Skin of body (tissue), 2 donors: ENCODE results near the gene CDC42SE2. TPM values are rescaled to one million over a fixed set of nuclear protein-coding genes. Genes with fewer than 3 reads are reported as not detected.
"Not testable (repeated sequence)": the region's sequence is repeated elsewhere in the genome, so short reads cannot be mapped to it uniquely, and the experiment has no call there.

ENCODE experiments used
- DNase-seq: peaks from one replicate; lab custom pipeline; 2025; lab: John Stamatoyannopoulos, UW
- total RNA-seq: library from RNA; depleted of rRNA; stranded (reverse); fragments of >200 nt; gene quantifications from one replicate; pipeline ENCODE4 v1.2.3, GENCODE V29; 2014

CDC42SE2 gene
- total RNA-seq, 1 donor from 2014 or later, result 29.9 TPM

DNA sequence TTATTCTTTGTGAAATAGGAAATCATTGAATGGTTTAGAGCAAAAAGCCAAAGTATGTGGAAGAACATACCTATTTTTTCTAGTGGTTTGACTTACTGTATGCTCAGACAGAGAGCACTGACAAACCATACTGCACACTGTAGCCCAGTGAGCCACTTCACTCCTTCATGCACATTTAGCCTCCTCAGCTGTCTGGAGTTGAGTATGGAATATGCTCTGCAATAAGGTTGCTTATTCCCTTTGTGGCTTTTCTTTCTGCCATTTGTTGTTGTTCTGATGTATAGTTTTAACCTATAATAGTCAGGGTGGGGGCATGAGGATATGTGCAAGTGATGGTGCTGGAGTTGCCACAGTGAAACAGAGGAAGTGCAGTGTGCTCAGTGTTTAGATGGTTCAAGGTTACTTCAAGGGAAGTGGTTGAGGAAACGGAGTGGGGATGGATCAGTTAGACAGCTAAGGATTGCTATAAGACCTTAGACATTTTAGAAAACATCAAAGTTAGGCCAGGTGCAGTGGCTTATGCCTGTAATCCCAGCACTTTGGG lies 100.7 kb downstream of the CDC42SE2 start:
- no peak for DNase-seq

DNA sequence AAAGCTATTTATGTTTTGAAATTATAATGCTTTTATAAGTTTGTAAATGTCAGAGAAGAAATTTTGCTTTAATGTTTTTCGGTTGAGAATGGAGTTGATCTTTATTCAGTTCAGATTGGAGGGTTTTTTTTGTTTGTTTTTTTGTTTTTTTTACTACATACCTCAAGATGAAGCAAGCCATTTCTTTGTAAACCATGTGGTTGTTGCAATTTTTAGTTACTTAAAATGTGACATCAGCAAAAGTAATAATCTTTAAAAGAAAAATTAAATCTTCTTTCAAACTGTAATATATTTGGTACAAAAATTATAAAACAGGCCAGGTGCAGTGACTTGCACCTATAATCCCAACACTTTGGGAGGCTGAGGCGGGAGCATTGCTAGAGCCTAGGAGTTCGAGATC lies 102.6 kb downstream of the CDC42SE2 start:
- DNase-seq, result no peak

DNA sequence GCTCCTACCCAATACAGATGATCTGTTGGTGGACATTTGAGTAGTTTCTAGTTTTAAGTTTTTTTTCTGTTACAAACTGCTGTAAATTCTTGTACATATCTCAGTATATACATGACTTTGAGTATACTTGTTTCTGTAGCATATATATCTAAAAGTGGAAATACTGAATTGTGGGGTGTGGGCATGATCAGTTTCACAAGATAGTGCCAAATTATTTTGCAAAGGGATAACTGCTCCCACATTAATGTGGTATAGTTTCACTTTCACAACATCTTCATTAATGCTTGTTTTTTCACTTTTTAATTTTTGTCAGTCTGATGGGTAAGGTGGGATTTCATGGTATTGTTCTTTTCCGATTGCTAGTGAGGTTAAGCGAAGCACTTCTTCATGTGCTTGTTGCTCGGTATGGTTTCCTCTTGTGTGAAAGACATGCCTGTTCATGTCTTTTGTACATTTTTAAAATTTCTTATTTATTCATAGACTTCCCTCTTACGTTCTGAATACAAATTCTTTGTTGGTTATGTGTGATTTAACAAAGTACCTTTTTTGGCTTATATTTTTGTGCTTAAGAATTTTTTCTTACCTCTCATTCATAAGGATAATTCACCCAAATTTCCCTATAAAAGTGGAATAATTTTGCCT lies 103.5 kb downstream of the CDC42SE2 start:
- DNase-seq, result no peak

DNA sequence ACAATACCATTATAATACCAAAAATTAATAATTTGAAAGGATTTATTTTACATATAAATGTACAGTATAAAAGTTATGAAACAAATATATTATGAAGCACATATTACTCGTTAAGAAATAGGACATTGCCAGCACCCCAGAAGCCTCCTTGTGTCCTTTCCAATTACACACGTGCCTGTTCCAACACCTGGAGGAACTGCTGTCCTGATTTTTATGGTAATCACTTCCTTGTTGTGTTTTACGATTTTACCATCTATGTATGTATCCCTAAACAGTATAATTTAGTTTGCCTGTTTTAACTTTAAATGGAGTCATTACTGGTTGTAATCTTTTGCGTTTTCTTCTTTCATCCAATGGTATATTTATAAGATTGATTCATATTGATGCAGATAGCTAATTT lies 105.0 kb downstream of the CDC42SE2 start:
- DNase-seq, result no peak

DNA sequence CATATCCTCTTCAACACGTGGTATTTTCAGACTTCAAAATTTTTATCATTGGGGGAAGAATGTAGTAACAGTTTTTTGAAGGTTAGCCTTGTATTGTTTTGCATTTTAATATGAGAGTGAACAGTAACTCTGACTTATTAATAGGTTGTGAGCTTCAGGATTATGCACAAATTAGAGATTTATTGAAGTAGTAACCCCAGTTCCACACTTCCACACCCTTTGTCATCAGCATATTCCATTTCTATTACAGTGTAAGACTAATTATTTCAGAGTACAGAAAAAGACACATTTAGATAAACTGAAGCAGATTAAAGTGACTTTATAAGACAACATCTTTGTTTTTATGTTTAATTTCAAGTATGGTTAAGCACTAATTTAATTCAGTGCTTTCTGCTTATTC lies 105.7 kb downstream of the CDC42SE2 start:
- no peak for DNase-seq

DNA sequence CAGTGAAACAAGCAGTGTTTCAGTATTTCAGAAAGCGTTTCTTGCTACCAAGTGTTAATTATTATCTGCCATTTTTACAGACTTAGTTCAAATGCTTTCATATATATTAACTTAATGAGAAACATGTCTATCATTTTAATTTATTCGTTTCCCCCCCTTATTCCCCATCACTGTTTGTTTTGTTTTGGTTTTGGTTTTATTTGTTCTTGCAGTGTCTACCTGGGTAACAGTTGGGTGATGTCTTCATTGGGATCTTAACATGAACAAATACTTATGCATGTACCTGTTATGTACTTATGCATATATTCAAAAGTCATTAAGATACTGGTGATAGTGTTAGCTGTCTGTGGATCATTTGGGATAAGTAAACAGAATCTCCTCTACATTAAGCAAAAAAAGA lies 108.0 kb downstream of the CDC42SE2 start:
- no peak for DNase-seq

DNA sequence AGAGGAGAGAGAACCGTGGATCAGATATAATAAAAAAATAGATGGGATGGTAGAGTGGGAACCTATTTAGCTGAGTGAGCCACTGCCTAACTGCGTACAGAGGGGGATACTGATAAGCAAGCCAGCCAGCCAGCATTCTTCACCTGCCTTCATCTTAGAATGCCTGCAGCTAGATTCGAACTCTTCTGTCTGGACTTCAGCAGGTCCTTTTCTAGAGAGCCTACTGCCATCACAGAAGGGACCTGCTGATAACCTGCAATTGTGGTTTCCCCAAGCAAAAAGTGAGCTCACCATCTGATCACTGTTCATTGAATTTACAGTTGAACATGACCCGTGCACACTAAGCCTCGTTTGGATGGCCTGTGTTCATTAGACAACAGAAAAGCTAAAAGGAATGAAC lies 109.4 kb downstream of the CDC42SE2 start:
- DNase-seq, result no peak

DNA sequence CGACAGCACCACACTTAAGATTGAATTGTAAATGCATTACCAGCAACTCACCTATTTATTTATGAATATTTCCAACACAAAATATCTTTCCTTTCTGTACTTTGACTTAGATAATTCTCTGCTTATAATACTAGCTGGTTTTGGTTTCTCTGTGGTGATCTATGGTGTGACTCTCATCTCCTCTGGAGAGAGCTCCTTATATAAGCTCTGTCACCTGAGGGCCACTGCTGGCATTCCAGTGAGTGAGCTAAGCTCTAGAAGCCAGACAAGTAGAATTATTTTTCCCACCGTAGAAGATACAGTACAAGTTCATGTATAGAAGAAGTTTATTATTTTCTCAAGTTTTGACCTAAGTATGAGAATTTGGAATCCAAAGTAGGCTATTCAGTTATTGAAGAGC lies 111.5 kb downstream of the CDC42SE2 start:
- no peak for DNase-seq

DNA sequence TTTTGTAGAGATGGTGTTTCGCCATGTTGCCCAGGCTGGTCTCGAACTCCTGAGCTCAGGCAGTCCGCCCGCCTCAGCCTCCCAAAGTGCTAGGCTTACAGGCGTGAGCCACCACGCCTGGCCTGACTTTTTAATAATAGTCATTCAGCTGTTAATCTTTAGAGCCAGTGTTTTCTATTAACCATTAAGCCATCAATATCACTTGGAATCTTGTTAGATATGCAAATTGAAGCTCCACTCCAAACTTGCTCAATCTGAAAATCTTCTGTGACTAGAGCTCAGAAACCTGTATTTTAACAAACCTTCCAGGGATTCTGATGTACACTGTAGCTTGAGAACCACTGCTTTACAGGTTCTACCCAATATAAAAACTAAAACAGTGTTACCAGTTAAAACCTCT lies 113.5 kb downstream of the CDC42SE2 start:
- no peak for DNase-seq

DNA sequence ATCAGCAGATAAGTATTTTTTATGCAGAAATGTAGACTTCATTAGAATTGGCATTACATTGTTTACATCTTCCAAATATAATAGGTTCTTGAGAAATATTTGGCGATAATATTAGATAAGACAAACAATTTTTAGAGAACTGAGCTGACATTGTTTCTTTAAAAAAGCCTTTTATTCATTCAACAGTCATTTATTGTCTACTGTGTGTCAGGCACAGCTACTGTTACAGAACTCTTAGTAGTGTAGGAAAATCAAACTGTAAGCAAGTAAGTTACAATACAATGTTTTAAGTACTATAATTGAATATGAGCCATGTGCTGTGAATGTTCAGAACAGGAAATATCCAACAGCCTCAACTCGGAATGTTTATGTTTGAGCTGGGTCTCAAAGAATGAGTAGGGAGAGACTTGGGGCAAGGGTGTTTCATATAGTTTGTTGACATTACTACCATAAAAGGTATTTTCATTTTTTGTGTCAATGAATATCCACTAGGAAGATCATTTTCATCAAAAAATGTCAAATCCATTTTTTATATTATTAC lies 114.0 kb downstream of the CDC42SE2 start:
- no peak for DNase-seq

DNA sequence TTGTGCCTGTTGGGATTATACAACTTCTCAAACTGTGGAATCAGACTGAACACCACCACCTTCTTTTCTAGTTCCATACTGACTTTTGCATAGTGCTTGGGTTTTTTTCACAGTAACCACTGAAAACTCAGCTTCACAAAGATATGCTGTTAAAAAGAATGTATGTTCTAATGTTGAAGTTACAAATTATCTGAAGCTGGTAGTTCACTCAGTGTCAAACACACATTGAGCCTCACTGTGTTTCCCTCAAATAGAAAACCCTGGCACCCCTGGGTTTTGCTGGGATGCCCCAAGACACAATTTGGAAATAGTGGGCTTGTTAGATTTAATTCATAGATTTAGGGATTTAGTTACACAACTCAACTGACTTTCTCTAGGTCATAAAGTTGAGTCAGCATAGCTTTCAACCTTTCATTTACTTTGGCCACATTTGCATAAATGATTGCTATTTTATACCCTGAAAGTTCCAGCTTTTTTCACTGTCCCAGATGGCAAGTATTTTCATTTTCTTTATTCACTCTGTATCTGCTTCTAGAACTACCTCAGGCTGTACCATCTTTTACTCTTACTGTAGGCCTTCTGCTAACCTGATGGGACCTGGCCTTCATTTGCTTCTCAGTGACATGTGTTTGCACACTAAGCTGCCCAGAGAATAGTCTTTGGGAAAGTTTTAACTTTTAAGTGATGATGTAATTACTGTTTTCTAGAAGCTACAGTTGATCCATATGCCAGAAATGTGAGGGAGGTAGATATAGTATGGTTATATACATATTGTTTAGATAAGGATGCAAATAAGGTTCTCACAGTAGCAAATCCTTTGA lies 115.1 kb downstream of the CDC42SE2 start:
- no peak for DNase-seq

DNA sequence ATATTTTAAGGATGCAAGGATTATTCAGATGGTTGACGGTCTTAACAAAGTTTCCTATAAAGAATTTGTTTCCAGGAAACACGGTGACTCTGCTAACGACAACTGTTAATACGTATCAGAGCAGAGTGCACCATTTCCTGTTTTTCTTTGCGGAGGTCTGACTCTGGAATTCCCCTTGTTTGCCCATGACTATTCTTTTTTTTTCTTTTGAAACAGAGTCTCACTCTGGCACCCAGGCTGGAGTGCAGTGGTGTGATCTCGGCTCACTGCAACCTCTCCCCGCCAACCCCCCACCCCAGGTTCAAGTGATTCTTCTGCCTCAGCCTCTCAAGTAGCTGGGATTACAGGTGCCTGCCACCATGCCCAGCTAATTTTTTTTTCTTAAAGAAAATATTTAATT lies 115.9 kb downstream of the CDC42SE2 start:
- no peak for DNase-seq

DNA sequence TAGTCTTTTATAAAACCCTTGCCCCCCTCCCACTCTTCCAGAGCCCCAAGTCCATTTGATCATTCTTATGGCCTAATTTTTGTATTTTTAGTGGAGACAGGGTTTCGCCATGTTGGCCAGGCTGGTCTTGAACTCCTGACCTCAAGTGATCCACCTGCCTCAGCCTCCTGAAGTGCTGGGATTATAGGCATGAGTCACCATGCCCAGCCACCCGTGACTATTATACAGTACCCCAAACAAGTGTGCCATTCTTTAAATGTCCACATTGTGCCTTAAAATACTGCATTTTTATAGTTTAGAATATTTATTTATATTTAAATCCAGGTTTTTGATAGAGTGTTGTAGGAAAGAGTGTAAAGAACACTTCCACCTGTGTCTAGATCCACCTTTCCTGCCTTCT lies 116.4 kb downstream of the CDC42SE2 start:
- DNase-seq, result not testable (repeated sequence)

DNA sequence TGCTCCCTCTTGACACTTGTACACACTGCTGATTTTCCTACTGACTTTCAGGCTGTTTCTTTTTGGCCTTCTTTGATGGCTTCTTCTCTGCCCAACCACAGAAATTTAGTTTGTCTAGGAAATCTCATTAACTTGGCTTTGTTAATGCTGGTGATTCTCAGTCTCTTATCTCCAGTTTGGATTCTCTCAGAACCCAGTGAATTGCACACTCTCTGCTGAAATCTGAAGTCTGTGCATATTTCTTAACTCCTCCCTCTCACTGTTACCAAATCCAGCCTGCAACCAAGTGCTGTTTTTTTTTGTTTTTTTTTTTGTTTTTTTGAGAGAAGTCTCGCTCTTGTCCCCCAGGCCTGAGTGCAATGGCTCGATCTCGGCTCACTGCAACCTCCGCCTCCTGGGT lies 117.2 kb downstream of the CDC42SE2 start:
- no peak for DNase-seq

DNA sequence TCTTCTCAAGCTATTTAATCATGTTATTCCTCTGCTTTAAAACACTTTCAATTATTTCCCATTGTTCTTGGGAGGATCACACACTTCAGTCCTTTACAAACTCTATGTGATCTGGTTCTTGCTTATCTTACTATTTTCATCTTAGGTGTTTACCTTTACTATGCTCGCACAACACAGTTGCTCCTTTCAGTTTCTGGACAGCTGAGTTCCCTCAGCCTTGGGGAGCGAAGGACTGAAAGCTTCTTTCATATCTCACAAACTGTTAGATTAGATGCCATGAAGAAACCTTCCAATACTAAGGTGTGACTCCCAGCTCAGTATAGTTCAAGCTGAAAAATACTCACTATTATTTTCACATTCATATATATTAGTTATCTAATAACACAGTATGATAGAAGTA lies 117.9 kb downstream of the CDC42SE2 start:
- no peak for DNase-seq

DNA sequence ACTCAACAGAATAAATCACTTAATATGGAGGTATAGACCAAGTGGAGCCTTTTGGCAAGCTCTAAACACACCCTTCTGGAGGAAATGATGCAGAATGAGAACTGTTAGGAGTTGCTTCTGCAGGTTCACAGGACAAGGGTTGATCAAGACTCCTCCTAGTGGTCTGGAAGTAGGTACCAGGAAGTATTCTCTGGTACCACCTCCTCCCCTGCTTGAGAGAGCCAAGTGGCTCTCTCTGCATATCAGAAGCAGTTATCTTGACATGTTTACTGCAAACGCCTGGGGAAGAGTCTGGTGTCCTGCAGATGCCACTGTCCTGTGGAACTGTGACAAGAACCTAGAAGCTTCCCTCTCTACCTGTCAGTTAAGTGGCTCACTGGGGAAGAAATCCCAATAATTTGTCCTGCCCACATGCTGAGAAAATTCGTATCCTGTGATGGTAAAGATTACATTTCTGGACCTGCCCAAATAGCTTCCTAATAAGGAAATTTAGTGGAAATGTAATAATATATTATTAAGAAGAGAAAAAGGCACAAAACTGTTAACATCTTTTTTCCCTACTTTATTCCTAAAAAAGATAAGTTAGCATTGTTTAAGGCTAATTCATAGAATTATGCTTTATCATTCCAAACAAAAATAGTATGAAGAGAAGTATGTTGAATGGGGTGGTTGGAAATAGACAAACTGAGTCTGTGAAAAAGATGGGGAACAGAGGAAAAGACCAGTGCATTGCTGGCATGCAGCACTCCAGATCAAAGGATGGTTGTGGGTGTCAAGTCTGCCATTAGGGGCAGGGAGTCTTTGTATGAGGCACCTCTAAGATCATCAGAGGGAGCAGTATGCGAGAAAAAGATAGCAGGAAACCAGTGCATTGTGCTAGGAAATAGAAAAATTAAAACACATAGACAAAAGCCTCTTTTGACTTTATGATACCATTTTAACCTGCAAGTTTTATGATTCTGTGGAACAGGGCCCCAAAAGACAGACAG lies 118.8 kb downstream of the CDC42SE2 start:
- DNase-seq, result no peak

DNA sequence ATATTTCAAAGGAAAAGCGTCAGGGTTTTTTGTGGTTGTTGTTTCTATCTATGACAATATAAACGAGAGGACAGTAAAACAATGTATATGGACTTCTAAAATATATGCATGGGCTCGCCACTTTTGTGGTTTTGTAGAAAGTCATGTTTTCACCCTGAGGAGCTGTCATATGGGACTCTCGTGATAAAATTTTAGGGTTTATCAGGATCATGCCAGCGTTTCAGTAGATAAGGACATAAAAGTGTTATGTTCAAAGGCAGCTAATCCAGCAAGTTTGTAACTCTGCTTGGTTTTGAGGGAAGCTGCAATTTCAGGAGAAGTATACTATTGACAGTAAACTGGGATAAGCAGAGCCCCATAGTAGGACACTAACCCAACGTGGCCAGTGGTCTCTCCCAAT lies 120.3 kb downstream of the CDC42SE2 start:
- no peak for DNase-seq

DNA sequence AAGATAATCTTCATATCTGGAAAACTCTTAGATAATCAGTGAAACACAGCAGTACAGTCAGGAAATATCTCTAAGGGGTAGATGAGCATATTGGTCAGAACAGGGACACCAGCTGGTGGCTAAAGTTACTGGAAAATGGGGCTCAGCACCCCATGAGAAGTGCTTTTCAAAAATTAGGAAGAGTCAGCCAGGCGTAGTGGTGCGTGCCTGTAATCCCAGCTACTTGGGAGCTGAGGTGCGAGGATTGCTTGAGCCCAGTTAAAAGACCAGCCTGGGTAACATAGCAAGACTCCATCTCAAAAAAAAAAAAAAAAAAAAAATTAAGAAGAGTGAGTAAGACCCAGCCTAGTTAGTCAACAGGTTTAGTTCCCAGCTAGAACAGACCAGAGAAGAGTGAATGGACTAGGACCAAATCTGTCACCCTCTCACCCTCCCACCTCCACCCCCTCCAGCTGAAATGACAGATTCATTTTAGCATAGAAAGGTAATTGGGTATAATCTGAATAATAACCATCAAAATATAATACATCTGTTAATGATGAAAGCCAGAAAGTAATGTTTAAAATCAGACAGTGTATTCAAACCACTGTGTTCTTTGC lies 120.9 kb downstream of the CDC42SE2 start:
- no peak for DNase-seq

DNA sequence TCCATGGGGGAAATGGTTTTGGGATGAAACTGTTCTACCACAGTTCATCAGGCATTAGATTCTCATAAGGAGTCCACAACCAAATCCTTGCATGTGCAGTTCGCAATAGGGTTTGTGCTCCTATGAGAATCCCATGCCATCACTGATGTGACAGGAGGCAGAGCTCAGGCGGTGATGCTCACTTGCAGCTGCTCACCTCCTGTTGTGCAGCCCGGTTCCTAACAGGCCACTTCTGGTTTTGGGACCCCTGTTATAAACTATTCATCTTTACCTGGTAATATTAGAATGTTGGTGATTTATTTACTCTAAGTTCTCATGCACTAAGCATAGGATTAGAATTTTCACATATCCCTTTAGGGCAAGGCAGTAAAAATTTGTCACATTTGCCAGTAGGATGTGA lies 122.3 kb downstream of the CDC42SE2 start:
- DNase-seq, result no peak

DNA sequence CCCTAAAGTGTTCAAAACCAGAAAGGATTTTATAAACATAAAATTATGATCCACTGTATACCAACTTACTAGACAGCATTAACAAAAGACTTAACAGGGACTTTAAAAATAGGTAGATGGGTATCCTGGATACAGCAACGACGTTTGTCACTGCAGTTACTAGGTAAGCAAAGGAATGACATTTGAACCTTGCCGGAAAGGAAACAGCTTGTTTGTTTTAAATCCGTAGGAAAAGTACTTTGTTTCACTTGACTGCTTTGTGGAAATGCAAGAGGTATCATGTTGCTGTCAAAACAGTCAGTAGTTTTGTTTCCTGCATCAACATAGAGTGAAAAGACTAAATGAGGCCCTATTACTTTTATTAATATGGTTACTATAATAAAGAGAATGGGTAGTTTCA lies 122.9 kb downstream of the CDC42SE2 start:
- DNase-seq, result no peak

DNA sequence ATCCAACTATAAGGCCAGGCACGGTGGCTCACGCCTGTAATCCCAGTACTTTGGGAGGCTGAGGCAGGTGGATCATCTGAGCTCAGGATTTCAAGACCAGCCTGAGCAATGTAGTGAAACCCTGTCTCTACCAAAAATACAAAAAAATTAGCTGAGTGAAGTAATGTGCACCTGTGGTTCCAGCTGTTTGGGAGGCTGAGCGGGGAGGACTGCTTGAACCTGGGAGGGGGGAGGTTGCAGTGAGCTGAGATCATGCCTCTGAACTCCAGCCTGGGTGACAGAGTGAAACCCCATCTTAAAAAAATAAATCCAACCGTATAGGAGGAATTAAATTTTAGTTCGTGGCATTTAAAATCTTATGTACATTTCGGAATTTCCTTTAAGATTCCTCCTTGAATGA lies 123.4 kb downstream of the CDC42SE2 start:
- DNase-seq, result no peak
